Spinal cord (tissue), 10 donors: ENCODE measurements around the gene TAF4B. TPM values are rescaled to one million over a fixed set of nuclear protein-coding genes. Genes with fewer than 3 reads are reported as not detected.
"Not testable (repeated sequence)": the region's sequence is repeated elsewhere in the genome, so short reads cannot be mapped to it uniquely, and the experiment has no call there.

Experiments used
- DNase-seq, 6 donors: peaks; one replicate each; pipeline versions ENCODE4 v3.0.0 to v3.0.0-alpha.2; 2013 to 2015; ENCODE audit warnings: low spot score in 6 of 6, low read depth in 4 of 6
- H3K27ac ChIP-seq: one replicate; pipeline ENCODE4 v1.5.1; 2013; ENCODE audit warnings: low read depth, low read length, control low read depth
- H3K27me3 ChIP-seq: one replicate; pipeline ENCODE4 v1.6.1; 2013; ENCODE audit warnings: low read length; ENCODE audit not compliant: control insufficient read depth, insufficient read depth
- H3K36me3 ChIP-seq: one replicate; pipeline ENCODE4 v1.6.1; 2013; ENCODE audit warnings: low read length; ENCODE audit not compliant: control insufficient read depth, insufficient read depth
- H3K4me1 ChIP-seq: one replicate; pipeline ENCODE4 v1.6.1; 2013; ENCODE audit warnings: low read length; ENCODE audit not compliant: control insufficient read depth, insufficient read depth
- H3K4me3 ChIP-seq: one replicate; pipeline ENCODE4 v1.5.1; 2013; ENCODE audit warnings: low read depth, low read length, control low read depth
- H3K9me3 ChIP-seq: one replicate; pipeline ENCODE4 v1.6.1; 2013; ENCODE audit warnings: low read length; ENCODE audit not compliant: control insufficient read depth, insufficient read depth
- WGBS: methylation state at CpG from one replicate; pipeline ENCODE4 v1.1.5; 2013; ENCODE audit warnings: missing lambda C conversion rate; ENCODE audit not compliant: insufficient coverage; 5-methylcytosine and 5-hydroxymethylcytosine counted together
- polyA plus RNA-seq, 2 donors: library from polyadenylated mRNA; unstranded; fragments of 120-200 nt; gene quantifications; one replicate each; pipeline ENCODE4 v1.2.1, GENCODE V29; 2013; ENCODE audit not compliant: insufficient read length in 2 of 2
- total RNA-seq, 2 donors: library from RNA; depleted of rRNA in 1 of 2; stranded (reverse); fragments of 120-200 nt in 1 of 2; fragments of >200 nt in 1 of 2; gene quantifications; one replicate each; pipeline versions ENCODE4 v1.2.3 to v1.2.4, GENCODE V29; 2013 to 2014
- donor health status: healthy.

TAF4B gene
- total and polyA plus RNA-seq, 4 donors = 1.6 to 4.9 (median 2.7) TPM

DNA sequence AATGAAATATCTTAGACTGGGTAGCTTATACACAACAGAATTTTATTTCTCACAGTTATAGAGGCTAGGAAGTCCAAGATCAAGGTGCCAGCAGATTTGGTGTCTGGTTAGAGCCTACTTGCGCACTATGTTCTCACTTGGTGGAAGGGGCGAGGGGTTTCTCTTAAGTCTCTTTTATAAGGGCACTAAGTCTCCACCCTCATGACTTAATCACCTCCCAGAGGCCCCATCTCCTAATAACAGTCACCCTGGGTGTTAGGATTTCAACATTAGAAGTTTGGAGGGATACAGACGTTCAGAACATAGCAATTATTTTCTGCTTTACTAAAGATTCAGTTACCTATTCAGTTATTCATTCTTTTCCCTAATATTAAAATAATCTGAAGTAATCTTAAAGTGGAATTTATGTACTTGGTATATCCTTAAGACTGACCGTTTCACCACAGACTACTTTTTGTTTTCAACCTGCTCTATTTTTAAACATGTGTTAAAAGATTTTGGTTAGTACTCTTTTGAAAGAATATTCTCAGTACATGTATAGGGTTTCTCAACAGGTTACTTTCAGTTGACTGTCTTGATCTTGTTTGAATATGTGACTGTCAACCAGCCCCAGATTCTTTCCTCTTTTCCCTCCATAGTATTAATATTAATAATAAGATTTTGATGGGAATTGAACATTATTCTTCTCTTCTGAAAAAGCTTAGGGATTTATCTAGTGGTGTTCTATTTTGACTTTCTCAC lies 130.0 kb downstream of the TAF4B start:
- no peaks in the 10 kb centered on the region for H3K4me1 ChIP-seq
- no peak for DNase-seq
- H3K36me3 ChIP-seq = no peaks in the 10 kb centered on the region
- no CpG with 5 or more reads among the region's 4 CpGs for WGBS
- no peak overlapping the region for H3K4me3 ChIP-seq
- H3K27me3 ChIP-seq = no peaks in the 10 kb centered on the region
- H3K9me3 ChIP-seq = no peaks in the 10 kb centered on the region
- no peak overlapping the region for H3K27ac ChIP-seq

DNA sequence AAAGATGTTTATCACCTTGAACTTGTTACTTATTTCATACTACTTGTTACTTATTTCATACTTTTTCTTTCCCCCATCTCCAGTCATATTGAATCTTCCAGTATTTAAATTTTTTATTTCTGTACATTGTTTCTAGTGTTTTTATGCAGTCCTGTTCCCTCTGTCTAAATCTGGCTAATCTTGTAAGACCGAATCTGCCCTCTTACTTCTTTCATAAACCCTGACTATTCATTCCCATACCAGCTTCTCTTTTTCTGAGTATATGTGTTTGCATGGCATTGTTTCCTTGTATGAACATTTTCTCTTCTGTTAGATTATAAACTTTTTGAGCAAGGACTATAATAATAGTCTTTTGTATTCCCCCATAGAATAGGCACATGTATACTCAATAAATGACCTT lies 131.7 kb downstream of the TAF4B start:
- no CpG with 5 or more reads among the region's 1 CpG for WGBS
- Histone ChIP-seq H3K36me3 (no peaks in the 10 kb centered on the region), H3K9me3 (no peaks in the 10 kb centered on the region), H3K4me1 (no peaks in the 10 kb centered on the region), H3K27ac (no peak overlapping the region), H3K4me3 (no peak overlapping the region), H3K27me3 (no peaks in the 10 kb centered on the region)
- no peak for DNase-seq

DNA sequence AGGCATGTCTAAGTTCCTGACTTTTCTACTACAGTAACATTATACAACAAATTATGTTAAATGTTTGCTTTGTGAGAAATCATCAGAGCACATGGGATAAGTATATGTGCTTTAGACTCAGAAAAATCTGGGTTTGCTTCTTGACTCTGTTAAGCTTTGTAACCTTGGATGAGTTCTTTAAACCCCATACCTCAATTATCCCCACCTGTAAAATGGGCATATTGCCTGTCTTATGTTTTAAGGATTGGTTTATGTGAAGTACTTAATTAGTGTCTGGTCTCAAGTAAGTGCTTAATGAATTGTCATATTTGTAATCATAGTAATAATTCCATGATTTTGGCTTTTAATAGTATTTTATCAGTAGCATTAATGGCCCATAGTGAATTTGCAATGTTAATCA lies 135.8 kb downstream of the TAF4B start:
- no peaks in the 10 kb centered on the region for H3K9me3 ChIP-seq
- no peaks in the 10 kb centered on the region for H3K27me3 ChIP-seq
- no peaks in the 10 kb centered on the region for H3K36me3 ChIP-seq
- H3K4me3 ChIP-seq = no peak overlapping the region
- no peak overlapping the region for H3K27ac ChIP-seq
- DNase-seq = no peak
- no peaks in the 10 kb centered on the region for H3K4me1 ChIP-seq

DNA sequence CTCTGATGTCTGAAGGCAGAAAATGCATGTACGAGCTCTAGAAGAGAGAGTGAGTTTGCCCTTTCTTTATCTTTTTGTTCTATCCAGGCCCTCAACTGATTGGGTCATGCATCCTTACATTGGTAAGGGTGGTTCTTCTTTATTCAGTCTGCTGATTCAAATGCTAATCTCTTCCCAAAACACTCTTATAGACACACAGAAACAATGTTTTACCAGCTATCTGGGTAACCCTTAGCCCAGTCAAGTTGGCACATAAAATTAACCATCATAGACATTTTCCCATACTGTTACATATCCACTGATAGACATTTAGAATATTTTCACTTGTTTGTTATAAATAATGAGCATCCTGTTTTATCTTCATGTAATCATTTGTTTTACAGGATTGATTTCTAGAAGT lies 141.2 kb downstream of the TAF4B start:
- no CpG with 5 or more reads among the region's 1 CpG for WGBS
- no peak overlapping the region for H3K27ac ChIP-seq
- H3K4me3 ChIP-seq = no peak overlapping the region
- no peaks in the 10 kb centered on the region for H3K4me1 ChIP-seq
- no peaks in the 10 kb centered on the region for H3K9me3 ChIP-seq
- no peak for DNase-seq
- H3K36me3 ChIP-seq = no peaks in the 10 kb centered on the region
- no peaks in the 10 kb centered on the region for H3K27me3 ChIP-seq

DNA sequence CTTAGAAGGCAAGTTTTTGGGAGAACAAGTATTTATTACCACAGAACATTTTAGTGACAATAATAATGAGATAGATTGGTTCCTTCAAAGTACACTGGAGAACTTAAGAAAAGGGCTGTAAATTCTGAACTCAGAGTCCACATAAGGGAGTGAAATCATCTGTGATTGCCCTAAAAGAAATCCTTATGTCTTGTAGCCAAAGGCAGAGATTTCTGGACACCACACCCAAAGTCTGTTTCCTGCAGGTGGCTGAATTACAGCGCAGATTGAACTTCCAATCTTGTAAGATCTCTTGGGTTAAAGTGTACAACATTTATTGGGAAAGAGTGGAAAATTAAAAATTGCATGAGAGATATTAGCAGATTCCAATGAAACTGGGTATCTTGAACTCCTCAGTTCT lies 143.8 kb downstream of the TAF4B start:
- Histone ChIP-seq H3K27ac (no peak overlapping the region), H3K9me3 (no peaks in the 10 kb centered on the region), H3K27me3 (no peaks in the 10 kb centered on the region), H3K36me3 (no peaks in the 10 kb centered on the region), H3K4me3 (no peak overlapping the region), H3K4me1 (no peaks in the 10 kb centered on the region)
- no peak for DNase-seq
- 33% methylated on average over 1 of the region's 1 CpG for WGBS

DNA sequence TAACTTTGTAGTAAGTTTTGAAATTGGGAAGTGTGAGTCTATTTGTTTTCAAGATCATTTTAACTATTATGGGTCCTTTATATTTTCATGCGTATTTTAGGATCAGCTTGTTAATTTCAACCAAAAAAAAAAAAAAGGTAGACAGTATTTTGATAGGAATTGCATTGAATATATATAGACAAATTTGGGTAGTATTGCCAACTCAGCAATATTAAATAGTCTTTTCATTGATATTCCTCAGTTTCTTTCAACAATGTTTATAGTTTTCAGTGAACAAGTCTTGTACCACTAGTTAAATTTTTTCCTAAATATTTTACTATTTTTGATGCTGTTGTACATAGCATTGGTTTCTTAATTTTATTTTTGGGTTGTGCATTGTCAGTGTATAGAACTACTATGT lies 149.9 kb downstream of the TAF4B start:
- Histone ChIP-seq H3K27me3 (no peaks in the 10 kb centered on the region), H3K4me3 (no peak overlapping the region), H3K27ac (no peak overlapping the region), H3K9me3 (no peaks in the 10 kb centered on the region), H3K4me1 (no peaks in the 10 kb centered on the region), H3K36me3 (no peaks in the 10 kb centered on the region)
- no CpG with 5 or more reads among the region's 1 CpG for WGBS
- DNase-seq = no peak

DNA sequence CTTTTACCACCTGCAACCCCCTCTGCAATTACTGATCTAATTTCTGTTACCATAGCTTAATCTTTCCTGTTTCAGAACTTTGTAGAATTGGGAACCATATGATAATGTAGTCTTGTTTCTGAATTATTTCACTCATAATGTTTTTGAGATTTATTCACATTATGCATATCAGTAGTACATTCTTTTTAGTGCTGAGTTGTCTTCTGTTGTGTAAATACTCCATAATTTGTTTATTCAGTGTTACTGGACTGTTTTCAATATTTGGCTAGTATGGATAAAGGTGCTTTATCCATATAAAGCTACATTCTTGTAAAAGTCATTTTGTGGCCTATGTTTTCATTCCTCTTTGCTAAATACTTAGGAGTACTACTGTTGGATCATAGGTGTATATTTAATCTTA lies 152.5 kb downstream of the TAF4B start:
- Histone ChIP-seq H3K4me1 (no peaks in the 10 kb centered on the region), H3K27ac (no peak overlapping the region), H3K4me3 (no peak overlapping the region), H3K27me3 (no peaks in the 10 kb centered on the region), H3K9me3 (no peaks in the 10 kb centered on the region), H3K36me3 (no peaks in the 10 kb centered on the region)
- DNase-seq = no peak

DNA sequence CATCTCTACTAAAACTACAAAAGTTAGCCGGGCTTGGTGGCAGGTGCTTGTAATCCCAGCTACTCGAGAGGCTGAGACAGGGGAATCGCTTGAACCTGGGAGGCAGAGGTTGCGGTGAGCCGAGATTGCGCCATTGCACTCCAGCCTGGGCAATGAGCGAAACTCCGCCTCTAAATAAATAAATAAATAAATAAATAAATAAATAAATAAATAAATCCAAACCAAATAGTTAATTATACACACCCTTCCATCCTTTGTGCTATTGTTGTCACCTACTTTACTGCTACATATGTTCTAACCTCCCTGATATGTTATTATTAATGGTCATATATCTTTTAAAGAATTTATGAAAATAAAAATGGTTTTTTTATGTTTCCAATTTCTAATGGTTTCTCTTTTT lies 155.3 kb downstream of the TAF4B start:
- H3K9me3 ChIP-seq, H3K36me3 ChIP-seq, H3K4me1 ChIP-seq, H3K27ac ChIP-seq, DNase-seq, H3K27me3 ChIP-seq, H3K4me3 ChIP-seq: not testable (repeated sequence)
- WGBS = 95% methylated on average over 3 of the region's 8 CpGs

DNA sequence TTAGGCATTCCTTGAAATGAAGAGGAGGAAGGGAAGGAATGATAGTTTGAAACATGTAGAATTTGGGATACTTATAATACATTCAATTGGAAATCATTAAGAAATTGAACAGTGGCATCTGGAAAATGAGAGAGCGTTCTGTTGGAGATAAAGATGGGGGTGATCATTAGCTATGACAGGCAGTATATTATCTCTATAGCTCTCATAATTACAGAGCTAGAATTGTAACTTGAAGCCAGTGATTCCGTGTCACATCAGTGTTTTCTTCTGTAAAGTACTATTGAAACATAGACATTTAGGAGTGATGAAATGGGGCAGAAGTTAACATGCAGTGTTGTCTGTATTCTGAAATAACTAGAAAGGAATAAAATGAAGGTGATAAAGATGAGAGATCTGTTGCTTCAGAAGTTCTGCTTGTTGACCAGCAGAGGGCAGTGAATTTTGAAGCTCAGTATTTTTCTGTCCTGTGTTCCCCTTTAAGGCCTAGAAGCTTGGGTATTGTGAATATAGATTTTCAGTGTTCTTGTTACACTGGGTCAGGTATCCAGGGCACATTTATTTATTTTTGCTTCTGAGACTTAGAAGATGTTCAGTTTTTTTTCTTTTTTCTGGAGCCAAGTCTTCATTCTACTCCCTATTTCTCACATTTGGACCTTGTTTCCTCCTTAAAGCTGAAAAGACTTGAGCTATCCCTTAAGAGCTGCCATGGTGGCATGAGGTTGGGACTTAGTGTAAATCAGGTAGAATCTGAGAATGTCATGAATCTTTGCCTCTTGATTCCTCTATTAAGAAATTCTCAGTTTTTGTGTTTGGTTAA lies 157.4 kb downstream of the TAF4B start:
- H3K9me3 ChIP-seq = no peaks in the 10 kb centered on the region
- WGBS = no CpG with 5 or more reads among the region's 2 CpGs
- H3K27ac ChIP-seq = no peak overlapping the region
- no peaks in the 10 kb centered on the region for H3K36me3 ChIP-seq
- H3K4me1 ChIP-seq = no peaks in the 10 kb centered on the region
- peak in 5 of 6 donors; percentile 26 to 92 (median 40) for DNase-seq
- H3K27me3 ChIP-seq = no peaks in the 10 kb centered on the region
- no peak overlapping the region for H3K4me3 ChIP-seq

DNA sequence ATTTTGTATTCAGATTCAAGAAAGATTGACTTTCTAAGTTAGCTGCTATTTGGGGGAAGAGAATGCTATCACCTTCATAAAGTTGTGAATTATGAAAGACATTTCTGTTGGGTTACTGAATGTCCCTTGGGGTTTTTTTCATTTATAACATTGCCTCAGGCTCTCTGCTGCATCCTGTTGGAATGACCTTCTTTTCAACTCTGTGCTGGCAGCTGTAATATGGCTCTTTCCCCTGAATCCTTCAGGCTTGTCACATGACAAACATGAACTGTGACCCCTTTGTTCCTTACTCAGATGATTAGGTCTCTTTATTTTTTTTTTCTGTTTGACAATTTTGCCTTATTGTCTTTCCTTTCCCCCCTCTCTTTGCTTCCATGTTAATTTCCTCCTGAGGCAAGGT lies 159.8 kb downstream of the TAF4B start:
- H3K27ac ChIP-seq = peak overlapping the region; percentile 74
- no peaks in the 10 kb centered on the region for H3K4me1 ChIP-seq
- H3K36me3 ChIP-seq = no peaks in the 10 kb centered on the region
- no peaks in the 10 kb centered on the region for H3K9me3 ChIP-seq
- H3K4me3 ChIP-seq = no peak overlapping the region
- H3K27me3 ChIP-seq = no peaks in the 10 kb centered on the region
- DNase-seq = peak in 2 of 6 donors; percentile 17 to 65
